Esophagus muscularis mucosa (tissue), 3 donors: Measurements from ENCODE around the gene IFI16.

ENCODE experiments used
- CTCF ChIP-seq, 3 experiments: fragments of 200-600 bp in 2 of 3; fragments of 450-650 bp in 1 of 3; sonication (generic) in 2 of 3; IDR thresholded peaks; one replicate each; pipeline ENCODE4 v1.5.1; 2017 to 2019; ENCODE audit warnings: antibody characterized with exemption in 3 of 3, mild to moderate bottlenecking in 2 of 3, moderate library complexity in 1 of 3
- POLR2AphosphoS5 ChIP-seq, 2 donors: sonication (generic); formaldehyde crosslinking; IDR thresholded peaks; one replicate each; pipeline ENCODE4 v1.6.1; 2017; ENCODE audit warnings: antibody characterized with exemption in 2 of 2

GRCh38 chr1:159083013-159083412 is 73.3 kb downstream of the IFI16 start:
- TF ChIP-seq CTCF (IDR thresholded peaks at IDR 0.05) (no peak), POLR2AphosphoS5 (IDR thresholded peaks at IDR 0.05) (no peak)
